H1 (cell line): Measurements from ENCODE around the gene ARHGEF28. TPM values are rescaled to one million over a fixed set of nuclear protein-coding genes. Genes with fewer than 3 reads are reported as not detected.

Source experiments
- CTCF ChIA-PET: fragments of 300-600 bp; sonication (Branson Sonifier 250); formaldehyde crosslinking; loops from one replicate; lab custom pipeline; 2021; ENCODE audit not compliant: partially characterized antibody; lab: Charles Lee
- POLR2A ChIA-PET: fragments of 300-600 bp; sonication (Branson Sonifier 250); formaldehyde crosslinking; loops from one replicate; lab custom pipeline; 2021; ENCODE audit warnings: inconsistent platforms; ENCODE audit not compliant: partially characterized antibody; lab: Charles Lee
- DNase-seq, 2 experiments: peaks; one replicate each; pipeline versions ENCODE4 v3.0.0 to v3.0.0-alpha.2; 2010 to 2022; ENCODE audit warnings: low spot score in 2 of 2, low read depth in 1 of 2, mixed read lengths in 1 of 2
- FAIRE-seq: peaks from 2 replicates; lab custom pipeline; 2011; peaks lifted over from hg19 to GRCh38; lab: Jason Lieb, UNC
- H2AFZ ChIP-seq: 2 replicates; pipeline ENCODE4 v1.8.1; 2012; ENCODE audit warnings: low read length, inconsistent platforms
- H2AK5ac ChIP-seq: 2 replicates; pipeline ENCODE4 v1.6.1; 2013; ENCODE audit warnings: low read depth, low read length
- H2BK120ac ChIP-seq: replicated peaks from 2 replicates; pipeline ENCODE3; 2013; ENCODE audit warnings: low read depth, low read length, inconsistent platforms
- H2BK12ac ChIP-seq: 2 replicates; pipeline ENCODE4 v1.6.1; 2013; ENCODE audit warnings: low read depth, low read length
- H2BK15ac ChIP-seq: 2 replicates; pipeline ENCODE4 v1.6.1; 2013; ENCODE audit warnings: low read length
- H2BK20ac ChIP-seq: 2 replicates; pipeline ENCODE4 v1.6.1; 2013; ENCODE audit warnings: low read length
- H2BK5ac ChIP-seq: 2 replicates; pipeline ENCODE4 v1.6.1; 2013; ENCODE audit warnings: low read depth, low read length
- H3K14ac ChIP-seq: 2 replicates; pipeline ENCODE4 v1.6.1; 2013; ENCODE audit warnings: inconsistent platforms; ENCODE audit not compliant: insufficient read length
- H3K18ac ChIP-seq: 2 replicates; pipeline ENCODE4 v1.6.1; 2013; ENCODE audit warnings: low read length; ENCODE audit errors: extremely low read depth
- H3K23ac ChIP-seq: 2 replicates; pipeline ENCODE4 v1.6.1; 2013; ENCODE audit warnings: inconsistent platforms; ENCODE audit not compliant: insufficient read length
- H3K23me2 ChIP-seq: 2 replicates; pipeline ENCODE4 v1.6.1; 2013; ENCODE audit warnings: low read depth, low read length
- H3K27ac ChIP-seq: 2 replicates; pipeline ENCODE4 v1.6.1; 2011; ENCODE audit warnings: low read depth, low read length, inconsistent platforms
- H3K27me3 ChIP-seq, 4 experiments: replicated peaks in 1 of 4; 1 replicate in 1 of 4; 2 replicates in 3 of 4; pipeline versions ENCODE4 v1.6.1 to v1.8.1; 2011 to 2013; ENCODE audit warnings: low read length in 3 of 4, mild to moderate bottlenecking in 3 of 4, inconsistent platforms in 2 of 4, mixed read lengths in 2 of 4, moderate library complexity in 1 of 4; ENCODE audit not compliant: control insufficient read depth in 3 of 4, insufficient read depth in 3 of 4; ENCODE audit errors: extremely low read depth in 1 of 4
- H3K36me3 ChIP-seq, 4 experiments: 2 replicates each; pipeline versions ENCODE4 v1.6.1 to v1.8.1; 2011 to 2013; ENCODE audit warnings: mild to moderate bottlenecking in 4 of 4, low read length in 3 of 4, moderate library complexity in 2 of 4, control low read depth in 1 of 4, inconsistent platforms in 1 of 4; ENCODE audit not compliant: insufficient read depth in 4 of 4, control insufficient read depth in 2 of 4
- H3K4ac ChIP-seq: replicated peaks from 2 replicates; pipeline ENCODE3; 2013; ENCODE audit warnings: low read length, low read depth, mixed read lengths, inconsistent platforms; ENCODE audit not compliant: insufficient read length
- H3K4me1 ChIP-seq, 4 experiments: replicated peaks in 1 of 4; 1 replicate in 1 of 4; 2 replicates in 3 of 4; pipeline versions ENCODE4 v1.6.1 to v1.8.1; 2011 to 2013; ENCODE audit warnings: low read length in 3 of 4, inconsistent platforms in 2 of 4, mixed read lengths in 1 of 4; ENCODE audit not compliant: insufficient read depth in 4 of 4, control insufficient read depth in 3 of 4
- H3K4me2 ChIP-seq, 2 experiments: 2 replicates each; pipeline versions ENCODE4 v1.6.1 to v1.8.1; 2011 to 2013; ENCODE audit warnings: low read depth in 2 of 2, low read length in 2 of 2, control low read depth in 1 of 2, inconsistent platforms in 1 of 2, mild to moderate bottlenecking in 1 of 2; ENCODE audit not compliant: insufficient read depth in 1 of 2
- H3K4me3 ChIP-seq, 4 experiments: fragments of 200-600, 300-600 bp in 1 of 4; sonication (generic), shearing (Covaris generic), sonication (Bioruptor Twin) in 1 of 4; 2 replicates each; pipeline versions ENCODE4 v1.5.1 to v1.8.1; 2011 to 2016; ENCODE audit warnings: low read length in 4 of 4, low read depth in 3 of 4, control low read depth in 2 of 4, inconsistent platforms in 2 of 4, mild to moderate bottlenecking in 2 of 4, mixed read lengths in 1 of 4, moderate library complexity in 1 of 4; ENCODE audit not compliant: insufficient read depth in 2 of 4; ENCODE audit errors: extremely low read depth in 1 of 4
- H3K56ac ChIP-seq: replicated peaks from 2 replicates; pipeline ENCODE3; 2013; ENCODE audit warnings: low read depth, mild to moderate bottlenecking, mixed read lengths, low read length, inconsistent platforms; ENCODE audit not compliant: insufficient read length
- H3K79me1 ChIP-seq: 2 replicates; pipeline ENCODE4 v1.6.1; 2013; ENCODE audit warnings: low read depth, low read length, control low read depth
- H3K79me2 ChIP-seq, 2 experiments: 2 replicates each; pipeline versions ENCODE4 v1.6.1 to v1.8.1; 2012 to 2013; ENCODE audit warnings: low read length in 2 of 2, mild to moderate bottlenecking in 2 of 2, inconsistent platforms in 1 of 2; ENCODE audit not compliant: insufficient read depth in 2 of 2, control insufficient read depth in 1 of 2
- H3K9ac ChIP-seq, 4 experiments: replicated peaks in 1 of 4; 1 replicate in 1 of 4; 2 replicates in 3 of 4; pipeline versions ENCODE4 v1.6.1 to v1.8.1; 2011 to 2013; ENCODE audit warnings: low read depth in 3 of 4, low read length in 3 of 4, control low read depth in 2 of 4, mild to moderate bottlenecking in 2 of 4, moderate library complexity in 2 of 4, inconsistent platforms in 1 of 4; ENCODE audit errors: extremely low read depth in 1 of 4
- H3K9me3 ChIP-seq, 2 experiments: 2 replicates each; pipeline versions ENCODE4 v1.6.1 to v1.8.1; 2012 to 2013; ENCODE audit warnings: mild to moderate bottlenecking in 2 of 2, moderate library complexity in 2 of 2, control low read depth in 1 of 2, inconsistent platforms in 1 of 2, low read depth in 1 of 2, low read length in 1 of 2, mixed read lengths in 1 of 2; ENCODE audit not compliant: insufficient read depth in 2 of 2
- H4K20me1 ChIP-seq, 2 experiments: replicated peaks in 1 of 2; 2 replicates each; pipeline versions ENCODE3 to v1.8.1; 2011 to 2013; ENCODE audit warnings: inconsistent platforms in 2 of 2, low read length in 2 of 2, mild to moderate bottlenecking in 1 of 2; ENCODE audit not compliant: insufficient read depth in 2 of 2, control insufficient read depth in 1 of 2
- H4K5ac ChIP-seq: 2 replicates; pipeline ENCODE4 v1.6.1; 2013; ENCODE audit warnings: low read length, low read depth, mixed read lengths, inconsistent platforms; ENCODE audit not compliant: insufficient read length
- H4K8ac ChIP-seq: 2 replicates; pipeline ENCODE4 v1.8.0; 2013; ENCODE audit warnings: mild to moderate bottlenecking, moderate library complexity, low read length, inconsistent platforms; ENCODE audit not compliant: insufficient read depth; ENCODE audit errors: extremely low read depth
- H4K91ac ChIP-seq: replicated peaks from 2 replicates; pipeline ENCODE3; 2013; ENCODE audit warnings: low read length, mixed read lengths, inconsistent platforms; ENCODE audit not compliant: insufficient read length
- FOSL1 ChIP-seq: IDR thresholded peaks from 2 replicates; pipeline ENCODE4 v1.6.1; 2011; ENCODE audit warnings: mild to moderate bottlenecking, low read depth, low read length, moderate library complexity; ENCODE audit not compliant: insufficient read depth
- GABPA ChIP-seq: IDR thresholded peaks from 2 replicates; pipeline ENCODE4 v1.6.1; 2011; ENCODE audit warnings: mild to moderate bottlenecking, low read length, moderate library complexity, borderline replicate concordance; ENCODE audit not compliant: insufficient read depth
- SAP30 ChIP-seq: fragments of 300-600 bp; sonication (generic); IDR thresholded peaks from 2 replicates; pipeline ENCODE4 v1.7.1; 2012; ENCODE audit warnings: low read length, moderate library complexity, mild to moderate bottlenecking, inconsistent platforms; ENCODE audit not compliant: insufficient read depth, insufficient replicate concordance
- WGBS, 2 experiments: shearing (Covaris generic) in 1 of 2; methylation state at CpG; one replicate each; pipeline versions ENCODE4 v1.1.6 to v1.1.7; 2013 to 2015; ENCODE audit warnings: low lambda C conversion rate in 2 of 2, mixed read lengths in 2 of 2, inconsistent platforms in 1 of 2, low coverage in 1 of 2, missing lambda C conversion rate in 1 of 2; ENCODE audit not compliant: insufficient replicate concordance in 2 of 2, insufficient coverage in 1 of 2, insufficient read length in 1 of 2; ENCODE audit errors: extremely low coverage in 1 of 2, missing lambda C conversion rate in 1 of 2; 5-methylcytosine and 5-hydroxymethylcytosine counted together
- polyA plus RNA-seq, 7 experiments: library from polyadenylated mRNA; depleted of rRNA in 3 of 7; stranded (reverse) in 5 of 7; unstranded in 2 of 7; fragments of >200 nt in 5 of 7; fragments of 200-250 nt in 2 of 7; gene quantifications; 1 replicate in 5 of 7; 2 replicates in 1 of 7; 4 replicates in 1 of 7; pipeline versions ENCODE4 v1.2.1 to v1.2.3, GENCODE V29; 2011 to 2013; ENCODE audit warnings: missing spikeins in 2 of 7, mixed read lengths in 2 of 7
- total RNA-seq: library from RNA; stranded (reverse); fragmentation: NEBNext Ultra II Directional; extraction: Animal tissue kit (Norgen Biotek cat#: 25700); gene quantifications from 2 replicates; pipeline ENCODE4 v1.2.1, GENCODE V29; 2021
- TF ChIP-seq, protein P1 (sequence below): IDR thresholded peaks from 2 replicates; pipeline ENCODE4 v1.6.1; 2012; ENCODE audit warnings: inconsistent platforms
- TF ChIP-seq, protein P2 (sequence below): IDR thresholded peaks from 2 replicates; pipeline ENCODE4 v1.6.1; 2012; ENCODE audit warnings: inconsistent platforms

Gene ARHGEF28
- total and polyA plus RNA-seq, 2 of the 8 experiments (the other 6 are each of a cell fraction or from before 2014, with no cell fraction given) = 0.33 to 1.0 TPM

DNA sequence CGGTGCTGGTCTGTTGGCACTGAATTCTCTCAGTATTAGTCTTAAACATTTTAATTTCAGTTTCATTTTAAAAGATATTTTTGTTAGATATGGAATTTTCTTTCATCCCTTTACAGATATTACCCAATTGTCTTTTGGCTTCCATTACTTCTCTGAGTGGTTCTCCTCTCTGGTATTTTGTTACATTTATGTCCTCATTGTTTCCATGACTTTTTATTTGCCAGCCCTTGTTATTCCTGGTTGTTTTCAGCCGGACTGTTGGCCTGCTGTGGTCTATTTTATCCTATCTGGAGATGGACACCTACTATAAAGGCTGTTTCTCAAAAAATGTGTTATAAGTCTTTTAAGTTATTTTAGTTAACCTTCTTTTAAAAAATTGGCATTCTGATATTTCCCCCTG is 117.2 kb downstream of the ARHGEF28 start:
- no peak overlapping the region for H3K14ac ChIP-seq
- DNase-seq = no peak
- TF ChIP-seq, protein P1, sequence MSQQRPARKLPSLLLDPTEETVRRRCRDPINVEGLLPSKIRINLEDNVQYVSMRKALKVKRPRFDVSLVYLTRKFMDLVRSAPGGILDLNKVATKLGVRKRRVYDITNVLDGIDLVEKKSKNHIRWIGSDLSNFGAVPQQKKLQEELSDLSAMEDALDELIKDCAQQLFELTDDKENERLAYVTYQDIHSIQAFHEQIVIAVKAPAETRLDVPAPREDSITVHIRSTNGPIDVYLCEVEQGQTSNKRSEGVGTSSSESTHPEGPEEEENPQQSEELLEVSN = no peak
- TF ChIP-seq FOSL1 (no peak), SAP30 (no peak), GABPA (no peak)
- TF ChIP-seq, protein P2, sequence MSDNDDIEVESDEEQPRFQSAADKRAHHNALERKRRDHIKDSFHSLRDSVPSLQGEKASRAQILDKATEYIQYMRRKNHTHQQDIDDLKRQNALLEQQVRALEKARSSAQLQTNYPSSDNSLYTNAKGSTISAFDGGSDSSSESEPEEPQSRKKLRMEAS = no peak

More for the DNA sequence above, 117.2 kb downstream of the ARHGEF28 start:
- H3K4ac ChIP-seq = no peak overlapping the region
- no peak overlapping the region for H3K23ac ChIP-seq
- no peak overlapping the region for H2AFZ ChIP-seq
- H3K36me3 ChIP-seq = no peaks in the 10 kb centered on the region
- no peak overlapping the region for H2BK12ac ChIP-seq
- ChIA-PET CTCF (no interaction called here), POLR2A (no interaction called here)
- FAIRE-seq = no peak
- H3K23me2 ChIP-seq = no peaks in the 10 kb centered on the region
- H3K4me1 ChIP-seq = peaks cover 0 to 2% (median 0%) of the 10 kb centered on the region in 4 experiments; a peak in 1 of 7 replicates
- no peak overlapping the region for H3K56ac ChIP-seq
- H3K4me3 ChIP-seq = no peak overlapping the region
- H2BK20ac ChIP-seq = no peak overlapping the region
- H4K20me1 ChIP-seq = no peaks in the 10 kb centered on the region
- no peak overlapping the region for H2BK15ac ChIP-seq
- H3K4me2 ChIP-seq = no peak overlapping the region
- no peak overlapping the region for H3K18ac ChIP-seq
- H2BK120ac ChIP-seq = no peak overlapping the region
- no peak overlapping the region for H2BK5ac ChIP-seq
- no peak overlapping the region for H3K9ac ChIP-seq
- no peaks in the 10 kb centered on the region for H3K27me3 ChIP-seq
- 90% methylated on average over 2 of the region's 2 CpGs; no CpG with 5 or more reads in 1 of the 2 experiments for WGBS, 2 experiments
- H3K27ac ChIP-seq = no peak overlapping the region
- no peak overlapping the region for H4K5ac ChIP-seq
- H3K79me2 ChIP-seq = no peaks in the 10 kb centered on the region
- no peaks in the 10 kb centered on the region for H3K9me3 ChIP-seq
- no peaks in the 10 kb centered on the region for H3K79me1 ChIP-seq
- H4K91ac ChIP-seq = no peak overlapping the region
- no peak overlapping the region for H2AK5ac ChIP-seq
- H4K8ac ChIP-seq = no peak overlapping the region
